ENCODE results near the gene KCTD13. TPM values are rescaled to one million over a fixed set of nuclear protein-coding genes. Genes with fewer than 3 reads are reported as not detected.

The KCTD13 gene
- total RNA-seq, 1 donor from 2014 or later, result 19.3 TPM

DNA sequence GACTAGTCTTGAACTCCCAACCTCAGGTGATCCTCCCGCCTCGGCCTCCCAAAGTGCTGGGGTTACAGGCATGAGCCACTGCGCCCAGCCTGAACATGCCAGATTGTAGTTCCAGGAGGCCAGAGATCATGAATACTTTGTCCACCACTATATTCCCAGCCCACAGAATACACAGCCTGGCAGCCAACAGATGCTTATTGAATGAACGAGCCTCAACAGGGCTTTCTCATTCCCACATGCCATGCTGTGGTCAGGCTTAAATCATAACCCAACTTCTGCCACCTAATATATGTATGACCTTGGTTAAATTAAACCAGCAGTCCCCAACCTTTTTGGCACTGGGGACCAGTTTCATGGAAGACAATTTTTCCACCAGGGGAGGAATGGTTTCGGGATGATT lies 32.7 kb upstream of the KCTD13 start:
- Mint-ChIP-seq H3K4me1 (ENCODE audit: low read depth) (peaks cover 18% of the 10 kb centered on the region), H3K27me3 (ENCODE audit: low read depth) (no peaks in the 10 kb centered on the region), H3K36me3 (ENCODE audit: low read depth) (no peaks in the 10 kb centered on the region), H3K9me3 (ENCODE audit: low read depth) (no peaks in the 10 kb centered on the region), H3K4me3 (ENCODE audit: unreplicated experiment) (no peak overlapping the region), H3K27ac (ENCODE audit: unreplicated experiment) (no peak overlapping the region)
- TF ChIP-seq, protein P1, sequence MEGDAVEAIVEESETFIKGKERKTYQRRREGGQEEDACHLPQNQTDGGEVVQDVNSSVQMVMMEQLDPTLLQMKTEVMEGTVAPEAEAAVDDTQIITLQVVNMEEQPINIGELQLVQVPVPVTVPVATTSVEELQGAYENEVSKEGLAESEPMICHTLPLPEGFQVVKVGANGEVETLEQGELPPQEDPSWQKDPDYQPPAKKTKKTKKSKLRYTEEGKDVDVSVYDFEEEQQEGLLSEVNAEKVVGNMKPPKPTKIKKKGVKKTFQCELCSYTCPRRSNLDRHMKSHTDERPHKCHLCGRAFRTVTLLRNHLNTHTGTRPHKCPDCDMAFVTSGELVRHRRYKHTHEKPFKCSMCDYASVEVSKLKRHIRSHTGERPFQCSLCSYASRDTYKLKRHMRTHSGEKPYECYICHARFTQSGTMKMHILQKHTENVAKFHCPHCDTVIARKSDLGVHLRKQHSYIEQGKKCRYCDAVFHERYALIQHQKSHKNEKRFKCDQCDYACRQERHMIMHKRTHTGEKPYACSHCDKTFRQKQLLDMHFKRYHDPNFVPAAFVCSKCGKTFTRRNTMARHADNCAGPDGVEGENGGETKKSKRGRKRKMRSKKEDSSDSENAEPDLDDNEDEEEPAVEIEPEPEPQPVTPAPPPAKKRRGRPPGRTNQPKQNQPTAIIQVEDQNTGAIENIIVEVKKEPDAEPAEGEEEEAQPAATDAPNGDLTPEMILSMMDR (IDR thresholded peaks at IDR 0.05), result no peak
- DNase-seq (ENCODE audit: low spot score), result no peak

DNA sequence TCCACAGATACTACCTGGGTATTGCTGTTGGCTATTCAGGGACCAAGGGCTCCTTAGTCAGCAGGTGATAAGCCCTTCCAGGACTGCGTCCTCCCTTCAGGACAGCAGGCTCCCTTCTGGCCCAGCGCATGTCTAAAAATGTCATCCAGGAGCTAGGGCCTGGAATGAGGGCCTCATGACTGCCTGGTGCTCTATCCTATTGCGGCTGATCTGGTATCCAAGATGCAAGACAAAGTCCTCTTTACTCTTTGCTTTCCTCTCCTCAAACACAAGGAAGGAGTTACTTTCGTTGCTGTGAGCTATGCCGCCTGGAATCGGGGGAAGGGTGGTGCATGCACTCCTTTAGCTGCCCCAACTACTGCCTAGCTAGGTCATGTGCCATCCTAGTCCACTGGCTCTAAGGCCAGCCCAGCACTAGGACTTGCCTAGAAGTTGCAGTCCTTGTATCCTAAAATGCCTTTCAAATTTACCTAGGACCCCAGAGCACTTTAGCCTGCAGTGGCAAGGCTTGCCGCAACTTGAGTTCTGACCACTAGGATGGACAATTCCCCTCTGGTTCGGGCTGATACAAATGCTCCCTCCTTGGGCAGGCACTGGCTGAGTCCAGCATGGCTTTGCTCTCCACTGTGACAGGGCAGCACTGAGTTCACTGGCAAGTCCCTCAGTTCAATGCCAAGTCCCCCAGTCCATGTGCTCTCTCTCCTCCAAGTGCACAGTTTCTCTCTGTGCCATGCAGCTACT lies 25.8 kb upstream of the KCTD13 start:
- no peaks in the 10 kb centered on the region for H3K4me1 Mint-ChIP-seq (ENCODE audit: low read depth)
- H3K27ac Mint-ChIP-seq (ENCODE audit: unreplicated experiment), result no peak overlapping the region
- DNase-seq (ENCODE audit: low spot score), result no peak
- H3K36me3 Mint-ChIP-seq (ENCODE audit: low read depth), result no peaks in the 10 kb centered on the region
- no peak overlapping the region for H3K4me3 Mint-ChIP-seq (ENCODE audit: unreplicated experiment)
- no peaks in the 10 kb centered on the region for H3K27me3 Mint-ChIP-seq (ENCODE audit: low read depth)
- TF ChIP-seq, protein P1 (IDR thresholded peaks at IDR 0.05), result no peak
- H3K9me3 Mint-ChIP-seq (ENCODE audit: low read depth), result peaks cover 7% of the 10 kb centered on the region

DNA sequence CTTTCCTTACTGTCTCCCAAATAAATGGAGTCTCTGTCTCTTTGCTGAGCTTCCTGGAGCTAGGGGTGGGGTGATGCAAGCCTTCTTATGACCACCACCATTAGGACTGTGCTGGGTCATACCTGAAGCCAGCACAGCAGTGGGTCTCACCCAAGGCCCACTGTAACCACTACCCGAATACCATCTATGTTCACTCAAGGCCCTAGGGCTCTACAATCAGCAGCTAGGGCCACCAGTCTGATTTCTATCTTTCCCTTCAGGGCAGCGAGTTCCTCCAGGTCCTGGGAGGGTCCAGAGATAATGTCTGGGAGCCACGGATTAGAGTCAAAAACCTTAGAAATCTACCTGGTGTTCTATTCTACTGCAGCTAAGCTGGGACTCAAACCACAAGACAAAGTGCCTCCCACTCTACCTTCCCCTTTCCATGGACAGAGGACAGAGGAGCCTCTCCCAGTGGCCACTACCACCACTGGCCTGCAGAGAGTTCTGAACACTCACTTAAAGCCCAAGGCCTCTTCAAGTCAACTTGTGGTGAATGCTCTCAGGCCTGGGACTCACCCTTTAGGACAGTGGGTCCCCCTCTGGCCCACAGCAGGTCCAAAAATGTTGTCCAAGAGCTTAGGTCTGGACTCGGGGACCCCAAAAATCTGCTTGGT lies 24.9 kb upstream of the KCTD13 start:
- no peak overlapping the region for H3K4me3 Mint-ChIP-seq (ENCODE audit: unreplicated experiment)
- H3K36me3 Mint-ChIP-seq (ENCODE audit: low read depth), result no peaks in the 10 kb centered on the region
- TF ChIP-seq, protein P1 (IDR thresholded peaks at IDR 0.05), result no peak
- no peak for DNase-seq (ENCODE audit: low spot score)
- no peak overlapping the region for H3K27ac Mint-ChIP-seq (ENCODE audit: unreplicated experiment)
- H3K27me3 Mint-ChIP-seq (ENCODE audit: low read depth), result no peaks in the 10 kb centered on the region
- H3K9me3 Mint-ChIP-seq (ENCODE audit: low read depth), result peaks cover 7% of the 10 kb centered on the region
- no peaks in the 10 kb centered on the region for H3K4me1 Mint-ChIP-seq (ENCODE audit: low read depth)

DNA sequence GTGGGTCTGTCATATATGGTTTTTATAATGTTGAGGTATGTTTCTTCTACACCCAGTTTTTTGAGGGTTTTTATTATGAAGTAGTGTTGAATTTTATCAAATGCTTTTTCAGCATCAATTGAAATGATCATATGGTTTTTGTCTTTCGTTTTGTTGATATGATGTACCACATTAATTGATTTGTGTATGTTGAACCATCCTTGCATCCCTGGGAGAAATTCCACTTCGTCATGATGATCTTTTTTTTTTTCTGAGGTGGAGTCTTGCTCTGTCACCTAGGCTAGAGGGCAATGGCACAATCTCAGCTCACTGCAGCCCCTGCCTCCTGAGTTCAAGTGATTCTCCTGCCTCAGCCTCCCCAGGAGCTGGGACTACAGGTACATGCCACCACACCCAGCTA lies 21.9 kb upstream of the KCTD13 start:
- TF ChIP-seq, protein P1 (IDR thresholded peaks at IDR 0.05), result no peak
- Mint-ChIP-seq H3K27me3 (ENCODE audit: low read depth) (no peaks in the 10 kb centered on the region), H3K4me1 (ENCODE audit: low read depth) (peaks cover 18% of the 10 kb centered on the region), H3K4me3 (ENCODE audit: unreplicated experiment) (no peak overlapping the region), H3K9me3 (ENCODE audit: low read depth) (peaks cover 7% of the 10 kb centered on the region), H3K36me3 (ENCODE audit: low read depth) (no peaks in the 10 kb centered on the region), H3K27ac (ENCODE audit: unreplicated experiment) (no peak overlapping the region)
- no peak for DNase-seq (ENCODE audit: low spot score)

DNA sequence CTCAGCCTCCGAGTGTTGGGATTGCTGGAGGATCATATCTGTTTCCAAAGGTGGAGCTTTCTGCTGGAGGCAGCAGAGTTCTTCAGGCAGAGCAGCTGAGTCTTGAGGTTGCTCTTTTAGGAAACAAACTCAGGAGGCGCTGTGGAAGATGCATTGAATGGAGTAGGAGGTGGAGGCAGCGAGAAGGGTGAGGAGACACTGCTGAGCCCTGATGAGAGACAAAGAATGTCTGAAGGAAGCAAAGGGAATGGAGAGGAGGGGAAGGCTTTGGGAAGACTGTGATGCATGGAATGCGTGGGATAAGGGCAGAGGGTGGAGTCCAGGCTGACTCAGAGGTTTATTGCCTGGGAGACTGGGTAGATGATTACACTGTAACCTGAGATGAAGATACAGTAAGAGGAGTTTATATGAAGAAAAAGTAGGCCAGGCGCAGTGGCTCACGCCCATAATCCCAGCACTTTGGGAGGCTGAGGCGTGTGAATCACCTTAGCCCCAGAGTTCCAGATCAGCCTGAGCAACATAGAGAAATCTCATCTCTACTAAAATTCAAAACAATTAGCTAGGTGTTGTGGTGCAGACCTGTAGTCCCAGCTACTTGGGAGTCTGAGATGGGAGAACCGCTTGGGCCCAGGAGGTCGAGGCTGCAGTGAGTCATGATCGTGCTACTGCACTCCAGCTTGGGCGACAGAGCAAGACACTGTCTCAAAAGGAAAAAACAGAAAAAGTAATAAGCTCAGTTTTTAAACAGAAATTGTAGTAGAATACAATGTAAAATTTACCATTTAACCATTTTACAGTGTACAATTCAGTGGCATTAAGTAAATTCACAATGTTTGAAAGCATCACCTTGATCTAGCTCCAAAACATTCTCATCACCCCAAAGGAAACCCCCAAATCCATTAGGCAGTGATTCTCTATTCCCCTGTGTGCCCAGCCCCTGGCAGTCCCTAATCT lies 18.1 kb upstream of the KCTD13 start:
- DNase-seq (ENCODE audit: low spot score), result no peak
- Mint-ChIP-seq H3K36me3 (ENCODE audit: low read depth) (no peaks in the 10 kb centered on the region), H3K4me1 (ENCODE audit: low read depth) (peaks cover 21% of the 10 kb centered on the region), H3K27me3 (ENCODE audit: low read depth) (no peaks in the 10 kb centered on the region), H3K27ac (ENCODE audit: unreplicated experiment) (peak overlapping the region; percentile 98), H3K9me3 (ENCODE audit: low read depth) (peaks cover 4% of the 10 kb centered on the region), H3K4me3 (ENCODE audit: unreplicated experiment) (peak overlapping the region; percentile 35)
- TF ChIP-seq, protein P1 (IDR thresholded peaks at IDR 0.05), result peak; percentile 77
